ENCODE results near the gene PALB2.

Gene PALB2

GRCh38 chr16:23570992-23571632 is 70.0 kb downstream of the PALB2 start:
- no peak overlapping the region for H3K27ac ChIP-seq
- TF ChIP-seq, protein P1, sequence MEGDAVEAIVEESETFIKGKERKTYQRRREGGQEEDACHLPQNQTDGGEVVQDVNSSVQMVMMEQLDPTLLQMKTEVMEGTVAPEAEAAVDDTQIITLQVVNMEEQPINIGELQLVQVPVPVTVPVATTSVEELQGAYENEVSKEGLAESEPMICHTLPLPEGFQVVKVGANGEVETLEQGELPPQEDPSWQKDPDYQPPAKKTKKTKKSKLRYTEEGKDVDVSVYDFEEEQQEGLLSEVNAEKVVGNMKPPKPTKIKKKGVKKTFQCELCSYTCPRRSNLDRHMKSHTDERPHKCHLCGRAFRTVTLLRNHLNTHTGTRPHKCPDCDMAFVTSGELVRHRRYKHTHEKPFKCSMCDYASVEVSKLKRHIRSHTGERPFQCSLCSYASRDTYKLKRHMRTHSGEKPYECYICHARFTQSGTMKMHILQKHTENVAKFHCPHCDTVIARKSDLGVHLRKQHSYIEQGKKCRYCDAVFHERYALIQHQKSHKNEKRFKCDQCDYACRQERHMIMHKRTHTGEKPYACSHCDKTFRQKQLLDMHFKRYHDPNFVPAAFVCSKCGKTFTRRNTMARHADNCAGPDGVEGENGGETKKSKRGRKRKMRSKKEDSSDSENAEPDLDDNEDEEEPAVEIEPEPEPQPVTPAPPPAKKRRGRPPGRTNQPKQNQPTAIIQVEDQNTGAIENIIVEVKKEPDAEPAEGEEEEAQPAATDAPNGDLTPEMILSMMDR (IDR thresholded peaks at IDR 0.05): no peak
- no peaks in the 10 kb centered on the region for H3K9me3 ChIP-seq
- no peaks in the 10 kb centered on the region for H3K4me1 ChIP-seq (ENCODE audit: control insufficient read depth in 1 of 2, insufficient read depth in 1 of 2, low read depth in 1 of 2, low read length in 1 of 2)
- no peaks in the 10 kb centered on the region for H3K27me3 ChIP-seq
- H3K4me3 ChIP-seq (ENCODE audit: low read depth in 1 of 2, low read length in 1 of 2): no peak overlapping the region
- peaks cover 27% of the 10 kb centered on the region for H3K36me3 ChIP-seq

DNA sequence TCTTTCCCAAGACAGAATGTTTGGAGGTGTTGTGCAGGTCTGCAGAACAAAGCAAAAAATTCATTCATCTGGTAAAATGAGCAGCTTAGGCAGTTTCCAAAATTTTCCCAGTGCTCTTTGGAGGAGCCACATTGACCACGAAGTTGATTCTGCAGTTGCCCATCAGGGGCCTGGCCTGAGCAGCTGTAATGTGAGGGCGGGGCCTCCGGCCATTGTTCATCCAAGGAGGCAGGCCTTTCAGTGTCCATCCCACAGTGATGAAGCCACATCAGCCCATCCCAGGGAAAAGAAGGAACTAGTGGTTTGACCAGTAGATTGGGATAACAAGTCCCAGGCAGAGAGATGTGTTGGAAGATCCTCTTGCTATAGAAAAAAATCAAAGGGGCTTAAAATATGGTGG is 73.5 kb downstream of the PALB2 start:
- Histone ChIP-seq H3K9me3 (no peaks in the 10 kb centered on the region), H3K4me3 (ENCODE audit: low read depth in 1 of 2, low read length in 1 of 2) (no peak overlapping the region), H3K36me3 (peaks cover 50% of the 10 kb centered on the region), H3K4me1 (ENCODE audit: control insufficient read depth in 1 of 2, insufficient read depth in 1 of 2, low read depth in 1 of 2, low read length in 1 of 2) (no peaks in the 10 kb centered on the region), H3K27ac (no peak overlapping the region), H3K27me3 (no peaks in the 10 kb centered on the region)
- TF ChIP-seq, protein P1 (IDR thresholded peaks at IDR 0.05): no peak

GRCh38 chr16:23566724-23567123 is 74.4 kb downstream of the PALB2 start:
- no peak overlapping the region for H3K4me3 ChIP-seq (ENCODE audit: low read depth in 1 of 2, low read length in 1 of 2)
- no peaks in the 10 kb centered on the region for H3K27me3 ChIP-seq
- no peaks in the 10 kb centered on the region for H3K9me3 ChIP-seq
- H3K27ac ChIP-seq: no peak overlapping the region
- TF ChIP-seq, protein P1 (IDR thresholded peaks at IDR 0.05): no peak
- H3K4me1 ChIP-seq (ENCODE audit: control insufficient read depth in 1 of 2, insufficient read depth in 1 of 2, low read depth in 1 of 2, low read length in 1 of 2): no peaks in the 10 kb centered on the region
- H3K36me3 ChIP-seq: peaks cover 53% of the 10 kb centered on the region

DNA sequence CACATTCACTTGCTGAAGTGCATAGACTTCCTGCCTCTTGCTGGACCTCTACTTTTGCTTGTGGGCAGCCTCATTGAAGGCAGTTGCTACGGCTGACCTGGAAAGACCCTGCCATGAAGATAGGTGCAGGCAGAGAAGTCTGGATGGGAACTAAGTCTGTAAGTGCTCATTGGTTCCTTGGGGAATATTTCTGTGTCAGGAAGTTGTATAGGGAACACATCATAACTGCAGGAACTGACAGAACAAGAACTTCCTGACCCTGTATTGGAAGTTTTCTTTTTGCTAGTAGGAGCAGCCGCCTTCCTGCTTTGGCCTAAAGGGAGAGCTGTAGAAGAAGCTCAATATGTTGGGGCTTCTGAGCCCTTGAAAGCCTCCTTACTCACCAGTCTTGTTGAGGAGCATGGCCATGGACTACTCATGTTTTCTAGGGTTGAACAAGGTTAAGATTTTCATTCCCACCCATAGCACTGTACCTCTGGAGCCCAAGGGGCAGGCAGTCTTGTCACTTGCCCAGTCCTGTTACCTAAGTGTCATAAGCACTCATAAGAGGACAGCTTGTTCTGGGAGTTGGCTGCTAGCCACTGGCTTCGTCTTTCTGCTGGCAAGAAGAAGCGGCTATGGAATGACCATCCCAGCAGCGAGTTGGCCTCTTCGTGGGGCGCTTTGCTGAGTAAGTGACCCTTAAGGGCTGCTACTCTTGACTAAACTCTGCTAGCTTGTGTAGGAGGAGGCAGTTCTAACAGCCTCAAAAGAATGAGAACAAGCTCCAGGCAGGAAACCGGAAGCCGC is 76.3 kb downstream of the PALB2 start:
- H3K4me3 ChIP-seq (ENCODE audit: low read depth in 1 of 2, low read length in 1 of 2): no peak overlapping the region
- H3K27me3 ChIP-seq: no peaks in the 10 kb centered on the region
- H3K27ac ChIP-seq: no peak overlapping the region
- peaks cover 53% of the 10 kb centered on the region for H3K36me3 ChIP-seq
- no peaks in the 10 kb centered on the region for H3K4me1 ChIP-seq (ENCODE audit: control insufficient read depth in 1 of 2, insufficient read depth in 1 of 2, low read depth in 1 of 2, low read length in 1 of 2)
- TF ChIP-seq, protein P1 (IDR thresholded peaks at IDR 0.05): no peak
- no peaks in the 10 kb centered on the region for H3K9me3 ChIP-seq

GRCh38 chr16:23563186-23563585 is 77.9 kb downstream of the PALB2 start:
- Histone ChIP-seq H3K36me3 (peaks cover 50% of the 10 kb centered on the region), H3K27ac (no peak overlapping the region), H3K9me3 (no peaks in the 10 kb centered on the region), H3K4me1 (ENCODE audit: control insufficient read depth in 1 of 2, insufficient read depth in 1 of 2, low read depth in 1 of 2, low read length in 1 of 2) (peaks cover 3 to 6% of the 10 kb centered on the region in 2 experiments), H3K27me3 (no peaks in the 10 kb centered on the region), H3K4me3 (ENCODE audit: low read depth in 1 of 2, low read length in 1 of 2) (no peak overlapping the region)
- TF ChIP-seq, protein P1 (IDR thresholded peaks at IDR 0.05): no peak
